Glutamatergic neuron (in vitro differentiated cells): ENCODE data around the gene SLC35A2. TPM values are rescaled to one million over a fixed set of nuclear protein-coding genes. Genes with fewer than 3 reads are reported as not detected.
A peak's percentile ranks its signal among the peaks of the same experiment; 100 is the strongest.

Experiments
- DNase-seq: peaks from one replicate; pipeline ENCODE4 v3.0.0; 2022
- H3K27ac Mint-ChIP-seq: one replicate; pipeline ENCODE4 v1.8.0; 2020; ENCODE audit warnings: mild to moderate bottlenecking, mixed read lengths, inconsistent platforms; ENCODE audit not compliant: unreplicated experiment
- H3K27me3 Mint-ChIP-seq: one replicate; pipeline ENCODE4 v1.8.0; 2020; ENCODE audit warnings: mild to moderate bottlenecking, moderate library complexity, mixed read lengths, inconsistent platforms; ENCODE audit not compliant: unreplicated experiment
- H3K36me3 Mint-ChIP-seq: one replicate; pipeline ENCODE4 v1.8.0; 2020; ENCODE audit warnings: mild to moderate bottlenecking, mixed read lengths, inconsistent platforms; ENCODE audit not compliant: unreplicated experiment
- H3K4me1 Mint-ChIP-seq: one replicate; pipeline ENCODE4 v1.8.0; 2020; ENCODE audit warnings: mild to moderate bottlenecking, low read depth, mixed read lengths, inconsistent platforms; ENCODE audit not compliant: unreplicated experiment
- H3K4me3 Mint-ChIP-seq: one replicate; pipeline ENCODE4 v1.8.0; 2020; ENCODE audit warnings: mild to moderate bottlenecking, mixed read lengths, inconsistent platforms; ENCODE audit not compliant: unreplicated experiment
- H3K9me3 Mint-ChIP-seq: one replicate; pipeline ENCODE4 v1.8.0; 2020; ENCODE audit warnings: mild to moderate bottlenecking, moderate library complexity, mixed read lengths, inconsistent platforms; ENCODE audit not compliant: unreplicated experiment
- long read RNA-seq: library from polyadenylated mRNA; unstranded; transcript quantifications from one replicate; pipeline ENCODE4 v2.0.0, GENCODE V29; 2020; ENCODE audit not compliant: unreplicated experiment
- total RNA-seq: library from RNA; stranded (reverse); fragmentation: NEBNext Ultra II Directional; extraction: Animal tissue kit (Norgen Biotek cat#: 25700); gene quantifications from one replicate; pipeline ENCODE4 v1.2.1, GENCODE V29; 2021; ENCODE audit not compliant: unreplicated experiment
- TF ChIP-seq, protein P1 (sequence below): fragments of 200-600 bp; sonication (generic); IDR thresholded peaks from one replicate; pipeline ENCODE4 v1.5.0; 2021; ENCODE audit not compliant: partially characterized antibody, unreplicated experiment

SLC35A2 gene
- 22.1 TPM for total RNA-seq
- long read RNA-seq, transcript SLC35A2-204 (4 exons, 3,047 nt) = major isoform, 6 of 10 reads
- long read RNA-seq, partial matches to known transcripts = 0 of 10 reads
- long read RNA-seq, other reads (novel, unspliced or antisense) = 2 of 10 reads

GRCh38 chrX:48911412-48912182 is at the start of gene SLC35A2:
TSS of gene SLC35A2 (minus strand) at chrX:48911646. CDS start at chrX:48911636, 10 bp downstream.
- peak within 1 kb of the TSS; percentile 78 for H3K27ac Mint-ChIP-seq
- H3K9me3 Mint-ChIP-seq = peaks cover 3% of the 10 kb centered on the region
- H3K4me1 Mint-ChIP-seq = peaks cover 6% of the 10 kb centered on the region
- peak within 1 kb of the TSS; percentile 92 for H3K4me3 Mint-ChIP-seq
- peak; percentile 79 for DNase-seq
- H3K36me3 Mint-ChIP-seq = no peaks in the 10 kb centered on the region
- TF ChIP-seq, protein P1, sequence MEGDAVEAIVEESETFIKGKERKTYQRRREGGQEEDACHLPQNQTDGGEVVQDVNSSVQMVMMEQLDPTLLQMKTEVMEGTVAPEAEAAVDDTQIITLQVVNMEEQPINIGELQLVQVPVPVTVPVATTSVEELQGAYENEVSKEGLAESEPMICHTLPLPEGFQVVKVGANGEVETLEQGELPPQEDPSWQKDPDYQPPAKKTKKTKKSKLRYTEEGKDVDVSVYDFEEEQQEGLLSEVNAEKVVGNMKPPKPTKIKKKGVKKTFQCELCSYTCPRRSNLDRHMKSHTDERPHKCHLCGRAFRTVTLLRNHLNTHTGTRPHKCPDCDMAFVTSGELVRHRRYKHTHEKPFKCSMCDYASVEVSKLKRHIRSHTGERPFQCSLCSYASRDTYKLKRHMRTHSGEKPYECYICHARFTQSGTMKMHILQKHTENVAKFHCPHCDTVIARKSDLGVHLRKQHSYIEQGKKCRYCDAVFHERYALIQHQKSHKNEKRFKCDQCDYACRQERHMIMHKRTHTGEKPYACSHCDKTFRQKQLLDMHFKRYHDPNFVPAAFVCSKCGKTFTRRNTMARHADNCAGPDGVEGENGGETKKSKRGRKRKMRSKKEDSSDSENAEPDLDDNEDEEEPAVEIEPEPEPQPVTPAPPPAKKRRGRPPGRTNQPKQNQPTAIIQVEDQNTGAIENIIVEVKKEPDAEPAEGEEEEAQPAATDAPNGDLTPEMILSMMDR = no peak
- peaks cover 7% of the 10 kb centered on the region for H3K27me3 Mint-ChIP-seq

DNA sequence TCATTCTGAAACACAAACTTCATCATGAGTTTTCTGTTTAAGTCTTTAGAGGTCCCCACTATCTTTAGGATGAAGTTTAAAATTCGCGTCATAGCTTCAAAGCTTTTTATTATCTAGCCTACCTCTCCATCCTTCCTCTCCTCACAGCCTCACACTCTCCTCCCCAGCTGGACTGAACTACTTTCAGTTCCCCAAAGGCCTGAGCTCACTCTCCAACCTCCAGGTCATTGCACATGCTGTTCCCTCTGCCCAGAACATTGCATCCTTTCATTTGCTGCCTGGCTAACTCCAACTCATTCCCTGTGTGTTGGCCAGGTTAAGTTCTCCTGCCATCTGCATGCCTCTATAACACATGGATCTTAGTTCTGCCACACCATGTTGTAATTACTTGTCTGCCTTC is 48.8 kb upstream of the SLC35A2 start:
- Mint-ChIP-seq H3K27me3 (peaks cover 8% of the 10 kb centered on the region), H3K9me3 (peaks cover 6% of the 10 kb centered on the region), H3K36me3 (no peaks in the 10 kb centered on the region), H3K4me3 (peak overlapping the region; percentile 58), H3K27ac (peak overlapping the region; percentile 78), H3K4me1 (peaks cover 7% of the 10 kb centered on the region)
- TF ChIP-seq, protein P1 = no peak
- no peak for DNase-seq

- Mint-ChIP-seq H3K9me3 (peaks cover 6% of the 10 kb centered on the region), H3K4me1 (peaks cover 7% of the 10 kb centered on the region), H3K36me3 (no peaks in the 10 kb centered on the region), H3K4me3 (peak overlapping the region; percentile 100), H3K27me3 (peaks cover 8% of the 10 kb centered on the region), H3K27ac (peak overlapping the region; percentile 89)
- TF ChIP-seq, protein P1 = no peak
- DNase-seq = peak; percentile 18
These were observed 47.2 kb upstream of the SLC35A2 start for GRCh38 chrX:48958635-48959094.

- TF ChIP-seq, protein P1 = no peak
- H3K36me3 Mint-ChIP-seq = no peaks in the 10 kb centered on the region
These were observed 46.6 kb upstream of the SLC35A2 start for GRCh38 chrX:48957827-48958634.

More at GRCh38 chrX:48957827-48958634, 46.6 kb upstream of the SLC35A2 start:
- Mint-ChIP-seq H3K9me3 (peaks cover 6% of the 10 kb centered on the region), H3K27me3 (peaks cover 8% of the 10 kb centered on the region), H3K4me3 (peak overlapping the region; percentile 100), H3K27ac (peak overlapping the region; percentile 100), H3K4me1 (peaks cover 7% of the 10 kb centered on the region)
- DNase-seq = peak; percentile 86
